Tibial nerve (tissue), 4 donors: ENCODE measurements around the gene MRPL36.

ENCODE experiments used
- CTCF ChIP-seq, 5 experiments: fragments of 200-600 bp in 3 of 5; fragments of 450-650 bp in 2 of 5; sonication (generic) in 3 of 5; IDR thresholded peaks; one replicate each; pipeline ENCODE4 v1.5.1; 2016 to 2019; ENCODE audit warnings: antibody characterized with exemption in 5 of 5, mild to moderate bottlenecking in 3 of 5, moderate library complexity in 2 of 5
- EP300 ChIP-seq, 2 donors: sonication (generic); formaldehyde crosslinking; IDR thresholded peaks; one replicate each; pipeline ENCODE4 v1.6.1; 2017; ENCODE audit warnings: antibody characterized with exemption in 2 of 2, mild to moderate bottlenecking in 1 of 2

GRCh38 chr5:1763960-1764605 is 35.6 kb downstream of the MRPL36 start:
- TF ChIP-seq CTCF (IDR thresholded peaks at IDR 0.05) (no peak), EP300 (IDR thresholded peaks at IDR 0.05) (no peak)
